ENCODE measurements around the gene MAP2K3.

GRCh38 chr17:21246698-21247097 lies 37.8 kb upstream of the MAP2K3 start:
- no peak for TF ChIP-seq JUND (IDR thresholded peaks at IDR 0.05; ENCODE audit: low read length)
- TF ChIP-seq EZH2 (IDR thresholded peaks at IDR 0.05; ENCODE audit: low read depth, low read length, severe bottlenecking): no peak
- TF ChIP-seq, protein P1, sequence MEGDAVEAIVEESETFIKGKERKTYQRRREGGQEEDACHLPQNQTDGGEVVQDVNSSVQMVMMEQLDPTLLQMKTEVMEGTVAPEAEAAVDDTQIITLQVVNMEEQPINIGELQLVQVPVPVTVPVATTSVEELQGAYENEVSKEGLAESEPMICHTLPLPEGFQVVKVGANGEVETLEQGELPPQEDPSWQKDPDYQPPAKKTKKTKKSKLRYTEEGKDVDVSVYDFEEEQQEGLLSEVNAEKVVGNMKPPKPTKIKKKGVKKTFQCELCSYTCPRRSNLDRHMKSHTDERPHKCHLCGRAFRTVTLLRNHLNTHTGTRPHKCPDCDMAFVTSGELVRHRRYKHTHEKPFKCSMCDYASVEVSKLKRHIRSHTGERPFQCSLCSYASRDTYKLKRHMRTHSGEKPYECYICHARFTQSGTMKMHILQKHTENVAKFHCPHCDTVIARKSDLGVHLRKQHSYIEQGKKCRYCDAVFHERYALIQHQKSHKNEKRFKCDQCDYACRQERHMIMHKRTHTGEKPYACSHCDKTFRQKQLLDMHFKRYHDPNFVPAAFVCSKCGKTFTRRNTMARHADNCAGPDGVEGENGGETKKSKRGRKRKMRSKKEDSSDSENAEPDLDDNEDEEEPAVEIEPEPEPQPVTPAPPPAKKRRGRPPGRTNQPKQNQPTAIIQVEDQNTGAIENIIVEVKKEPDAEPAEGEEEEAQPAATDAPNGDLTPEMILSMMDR (IDR thresholded peaks at IDR 0.05; ENCODE audit: control extremely low read depth in 1 of 3, insufficient read depth in 1 of 3, low read depth in 1 of 3, low read length in 3 of 3): no peak
- TF ChIP-seq BACH1 (IDR thresholded peaks at IDR 0.05; ENCODE audit: low read length): no peak
